PC-9 (cell line): ENCODE measurements around the gene ING5.

Experiments
- CTCF ChIP-seq: fragments of 200-600 bp; sonication (generic); conservative IDR thresholded peaks from 2 replicates; pipeline ENCODE4 v1.6.1; 2017; ENCODE audit warnings: mixed run types, antibody characterized with exemption, mild to moderate bottlenecking, moderate library complexity
- EZH2 ChIP-seq: fragments of 200-600 bp; sonication (generic); IDR thresholded peaks from 2 replicates; pipeline ENCODE4 v1.8.0; 2017; ENCODE audit warnings: antibody characterized with exemption, low read depth

- no peak for TF ChIP-seq CTCF
- TF ChIP-seq EZH2, result no peak
Observed at GRCh38 chr2:241676665-241677064, 25.2 kb upstream of the ING5 start.
